Panc1 (cell line): ENCODE data around the gene ASXL1. TPM values are rescaled to one million over a fixed set of nuclear protein-coding genes. Genes with fewer than 3 reads are reported as not detected.

Experiments used
- ATAC-seq: fragments of 200-7000 bp; cut with Tn5 transposase; 2 replicates; pipeline ENCODE4 v1.9.1; 2020; ENCODE audit warnings: mild to moderate bottlenecking, moderate library complexity
- BruUV-seq: library from RNA; stranded (reverse); fragments of 400-500 nt; replicated peaks from 2 replicates; lab custom pipeline; 2021; lab: Mats Ljungman, UMichigan
- CTCF ChIA-PET: fragments of 300-600 bp; sonication (Branson Sonifier 250); formaldehyde crosslinking; loops from one replicate; lab custom pipeline; 2022; ENCODE audit warnings: antibody characterized with exemption; lab: Charles Lee
- POLR2A ChIA-PET: fragments of 300-600 bp; sonication (Branson Sonifier 250); formaldehyde crosslinking; loops from one replicate; lab custom pipeline; 2022; ENCODE audit warnings: antibody characterized with exemption; lab: Charles Lee
- DNase-seq: peaks from one replicate; pipeline ENCODE4 v3.0.0-alpha.2; 2010; ENCODE audit warnings: low read depth, low spot score
- H3K27ac ChIP-seq: 2 replicates; pipeline ENCODE4 v1.5.1; 2011; ENCODE audit warnings: mild to moderate bottlenecking, low read length, inconsistent platforms
- H3K27me3 ChIP-seq: fragments of 200-500 bp; sonication (Bioruptor generic); 2 replicates; pipeline ENCODE4 v1.6.0; 2014; ENCODE audit warnings: low read length, inconsistent platforms; ENCODE audit not compliant: control insufficient read depth, insufficient read depth
- H3K36me3 ChIP-seq: fragments of 200-500 bp; sonication (Bioruptor generic); 2 replicates; pipeline ENCODE4 v1.5.1; 2014; ENCODE audit warnings: inconsistent platforms, mild to moderate bottlenecking, low read length, moderate library complexity; ENCODE audit not compliant: control insufficient read depth, insufficient read depth
- H3K4me1 ChIP-seq: 2 replicates; pipeline ENCODE4 v1.5.1; 2011; ENCODE audit warnings: inconsistent platforms, mild to moderate bottlenecking, low read length, moderate library complexity; ENCODE audit not compliant: control insufficient read depth, insufficient read depth
- H3K4me3 ChIP-seq, 2 experiments: 2 replicates each; pipeline ENCODE4 v1.5.1; 2011 to 2012; ENCODE audit warnings: low read depth in 2 of 2, low read length in 2 of 2, mild to moderate bottlenecking in 2 of 2, inconsistent platforms in 1 of 2, moderate library complexity in 1 of 2
- H3K9me3 ChIP-seq: fragments of 200-500 bp; sonication (Bioruptor generic); 2 replicates; pipeline ENCODE4 v1.5.1; 2014; ENCODE audit warnings: low read depth, mild to moderate bottlenecking, inconsistent platforms, low read length, moderate library complexity; ENCODE audit not compliant: control insufficient read depth, insufficient read depth
- CTCF ChIP-seq: fragments of 450-650 bp; IDR thresholded peaks from 2 replicates; pipeline ENCODE4 v1.5.1; 2017; ENCODE audit warnings: mild to moderate bottlenecking
- POLR2AphosphoS5 ChIP-seq: IDR thresholded peaks from 2 replicates; pipeline ENCODE4 v1.6.1; 2012; ENCODE audit warnings: mild to moderate bottlenecking, low read depth, low read length, moderate library complexity
- REST ChIP-seq, 2 experiments: IDR thresholded peaks; 2 replicates each; pipeline ENCODE4 v1.6.1; 2011 to 2012; ENCODE audit warnings: low read depth in 2 of 2, control low read depth in 1 of 2, low read length in 1 of 2, mild to moderate bottlenecking in 1 of 2, moderate library complexity in 1 of 2; ENCODE audit not compliant: insufficient read depth in 1 of 2
- SIN3A ChIP-seq: IDR thresholded peaks from 2 replicates; pipeline ENCODE4 v1.6.1; 2012; ENCODE audit warnings: low read depth, mild to moderate bottlenecking, low read length, moderate library complexity, borderline replicate concordance; ENCODE audit not compliant: insufficient read depth
- TCF7L2 ChIP-seq: IDR thresholded peaks from 2 replicates; pipeline ENCODE4 v1.6.1; 2011; ENCODE audit warnings: mild to moderate bottlenecking, low read depth, low read length, inconsistent platforms
- in situ Hi-C: cut with HindIII; loops from 2 replicates; pipeline ENCODE4 v1.10.0; 2016; ENCODE audit warnings: low sequenced_read_pairs, low pct_unique_long_range_greater_than_20kb
- intact Hi-C: fragments of 100-400 bp; cut with micrococcal nuclease; formaldehyde crosslinking; loops from one replicate; pipeline ENCODE4 v1.10.0; 2022; ENCODE audit not compliant: unreplicated experiment
- total RNA-seq: library from RNA; stranded (reverse); gene quantifications from one replicate; pipeline ENCODE4 v1.2.1, GENCODE V29; 2021; ENCODE audit not compliant: unreplicated experiment

Gene ASXL1
- total RNA-seq, 1 experiment from 2014 or later = 205 TPM

GRCh38 chr20:32460683-32461320 is 102.7 kb downstream of the ASXL1 start:
- CTCF ChIA-PET = no interaction called here
- DNase-seq (no peak), ATAC-seq (no peak)
- Histone ChIP-seq H3K4me1 (peaks cover 21% of the 10 kb centered on the region), H3K4me3 (no peak overlapping the region), H3K36me3 (no peaks in the 10 kb centered on the region), H3K9me3 (no peaks in the 10 kb centered on the region), H3K27ac (no peak overlapping the region), H3K27me3 (no peaks in the 10 kb centered on the region)
- in situ Hi-C loops = no loop called here
- TF ChIP-seq TCF7L2 (no peak), POLR2AphosphoS5 (no peak), SIN3A (no peak), REST (IDR thresholded peaks at IDR 0.05; ENCODE audit: insufficient read depth in 1 of 2, low read depth in 2 of 2, low read length in 1 of 2) (no peak), CTCF (no peak)
- POLR2A ChIA-PET = interaction anchor here (0.6 kb wide), 2 partner anchors 19 to 30 kb away, joined by 4 to 5 read pairs; no protein-coding TSS in a partner anchor
- intact Hi-C loops = no loop called here
- BruUV-seq = no TSS peak

GRCh38 chr20:32461836-32462600 is 103.9 kb downstream of the ASXL1 start:
- POLR2A ChIA-PET = no interaction called here
- no peaks in the 10 kb centered on the region for H3K36me3 ChIP-seq
- intact Hi-C loops (no loop called here), in situ Hi-C loops (no loop called here)
- no peak for DNase-seq
- no peaks in the 10 kb centered on the region for H3K9me3 ChIP-seq
- no peak for TF ChIP-seq POLR2AphosphoS5
- no peak for TF ChIP-seq TCF7L2
- no peak for TF ChIP-seq SIN3A
- no peak for TF ChIP-seq REST (IDR thresholded peaks at IDR 0.05; ENCODE audit: insufficient read depth in 1 of 2, low read depth in 2 of 2, low read length in 1 of 2)
- TF ChIP-seq CTCF = no peak
- BruUV-seq = no TSS peak
- no peak for ATAC-seq
- no peaks in the 10 kb centered on the region for H3K27me3 ChIP-seq
- no peak overlapping the region for H3K27ac ChIP-seq
- CTCF ChIA-PET = no interaction called here
- H3K4me1 ChIP-seq = peaks cover 16% of the 10 kb centered on the region
- H3K4me3 ChIP-seq = no peak overlapping the region
